Suprapubic skin (tissue), 4 donors: ENCODE data around the gene IDI2.

Experiments used
- CTCF ChIP-seq, 2 donors: fragments of 200-600 bp in 1 of 2; fragments of 450-650 bp in 1 of 2; sonication (generic) in 1 of 2; IDR thresholded peaks; one replicate each; pipeline ENCODE4 v1.5.1; 2016 to 2019; ENCODE audit warnings: antibody characterized with exemption in 2 of 2, mild to moderate bottlenecking in 1 of 2, moderate library complexity in 1 of 2
- EP300 ChIP-seq: sonication (generic); formaldehyde crosslinking; IDR thresholded peaks from one replicate; pipeline ENCODE4 v1.6.1; 2017; ENCODE audit warnings: antibody characterized with exemption
- POLR2A ChIP-seq, 2 donors: fragments of 450-650 bp; IDR thresholded peaks; one replicate each; pipeline ENCODE4 v1.6.1; 2017; ENCODE audit warnings: antibody characterized with exemption in 2 of 2, mild to moderate bottlenecking in 2 of 2, moderate library complexity in 2 of 2
- POLR2AphosphoS5 ChIP-seq, 3 donors: sonication (generic); formaldehyde crosslinking; IDR thresholded peaks; one replicate each; pipeline ENCODE4 v1.6.1; 2017; ENCODE audit warnings: antibody characterized with exemption in 3 of 3

- TF ChIP-seq CTCF (IDR thresholded peaks at IDR 0.05) (no peak), POLR2A (IDR thresholded peaks at IDR 0.05) (no peak), POLR2AphosphoS5 (IDR thresholded peaks at IDR 0.05) (no peak), EP300 (no peak)
These were observed 9.5 kb upstream of the IDI2 start for GRCh38 chr10:1035201-1035600.
